SU-DHL-6 (cell line): ENCODE results near the gene LPXN.

ENCODE experiments used
- H2AFZ ChIP-seq: fragments of 200-600 bp; sonication (generic); 2 replicates; pipeline ENCODE4 v1.6.1; 2014; ENCODE audit warnings: low read depth, mild to moderate bottlenecking, moderate library complexity, mixed read lengths, antibody characterized with exemption, low read length; ENCODE audit not compliant: severe bottlenecking
- H3F3A ChIP-seq: fragments of 200-600 bp; shearing (Covaris generic); 2 replicates; pipeline ENCODE4 v1.6.0; 2016; ENCODE audit warnings: antibody characterized with exemption, mild to moderate bottlenecking; ENCODE audit not compliant: insufficient read depth
- H3K27ac ChIP-seq: fragments of 200-600 bp; sonication (generic); 2 replicates; pipeline ENCODE4 v1.5.1; 2016; ENCODE audit warnings: low read depth, mild to moderate bottlenecking, low read length, moderate library complexity, mixed read lengths
- H3K27me3 ChIP-seq: fragments of 200-600 bp; sonication (generic), shearing (Covaris generic); 2 replicates; pipeline ENCODE4 v1.6.0; 2014; ENCODE audit warnings: mild to moderate bottlenecking, low read length
- H3K36me3 ChIP-seq: fragments of 200-600 bp; sonication (generic); 2 replicates; pipeline ENCODE4 v1.6.1; 2014; ENCODE audit warnings: mild to moderate bottlenecking, low read length, mixed read lengths
- H3K4me2 ChIP-seq: fragments of 300-600, 200-600 bp; shearing (Covaris generic), sonication (generic); 2 replicates; pipeline ENCODE4 v1.6.0; 2014; ENCODE audit warnings: low read length, low read depth, mild to moderate bottlenecking; ENCODE audit not compliant: poor library complexity, severe bottlenecking
- H3K4me3 ChIP-seq: fragments of 200-600 bp; sonication (generic); 2 replicates; pipeline ENCODE4 v1.5.1; 2014; ENCODE audit warnings: antibody characterized with exemption, low read length, mild to moderate bottlenecking, mixed read lengths; ENCODE audit not compliant: insufficient read depth, poor library complexity, severe bottlenecking
- H3K79me2 ChIP-seq: fragments of 200-600 bp; sonication (generic); 2 replicates; pipeline ENCODE4 v1.6.1; 2014; ENCODE audit warnings: mild to moderate bottlenecking, low read length, moderate library complexity; ENCODE audit not compliant: insufficient read depth
- H3K9ac ChIP-seq: fragments of 200-600 bp; sonication (generic); 2 replicates; pipeline ENCODE4 v1.7.0; 2014; ENCODE audit warnings: mild to moderate bottlenecking, low read length
- H3K9me2 ChIP-seq: fragments of 200-600 bp; sonication (generic); replicated peaks from 2 replicates; pipeline ENCODE4 v1.6.1; 2014; ENCODE audit warnings: low read length; ENCODE audit not compliant: insufficient read depth
- H3K9me3 ChIP-seq: fragments of 200-600 bp; sonication (generic); 2 replicates; pipeline ENCODE4 v1.6.1; 2014; ENCODE audit warnings: low read length, mixed read lengths; ENCODE audit not compliant: insufficient read depth
- H4K20me1 ChIP-seq: fragments of 200-600 bp; sonication (generic); 2 replicates; pipeline ENCODE4 v1.6.1; 2014; ENCODE audit warnings: low read depth, mild to moderate bottlenecking, antibody characterized with exemption, low read length, moderate library complexity, mixed read lengths
- CTCF ChIP-seq: fragments of 200-600 bp; sonication (generic); IDR thresholded peaks from one replicate; pipeline ENCODE4 v1.5.1; 2017; ENCODE audit warnings: antibody characterized with exemption, mild to moderate bottlenecking, low read length, moderate library complexity; ENCODE audit not compliant: insufficient read depth, poor library complexity, severe bottlenecking
- EZH2phosphoT487 ChIP-seq: fragments of 200-600 bp; sonication (generic), shearing (Covaris generic); conservative IDR thresholded peaks from 2 replicates; pipeline ENCODE4 v1.6.1; 2018; ENCODE audit warnings: mild to moderate bottlenecking, antibody characterized with exemption, low read length, moderate library complexity, mixed read lengths

The LPXN gene

GRCh38 chr11:58531865-58532341 lies 43.8 kb downstream of the LPXN start:
- Histone ChIP-seq H3K4me2 (no peak overlapping the region), H3K9me2 (no peaks in the 10 kb centered on the region), H3F3A (peaks cover 10% of the 10 kb centered on the region), H3K27me3 (no peaks in the 10 kb centered on the region), H4K20me1 (no peaks in the 10 kb centered on the region), H3K9ac (no peak overlapping the region), H3K36me3 (peaks cover 20% of the 10 kb centered on the region), H2AFZ (no peak overlapping the region), H3K4me3 (no peak overlapping the region), H3K79me2 (0 out of 2 replicates have a peak, but pooled peaks cover 4% of the 10 kb centered on the region), H3K9me3 (no peaks in the 10 kb centered on the region), H3K27ac (no peak overlapping the region)
- TF ChIP-seq CTCF, result no peak
- TF ChIP-seq EZH2phosphoT487, result no peak

DNA sequence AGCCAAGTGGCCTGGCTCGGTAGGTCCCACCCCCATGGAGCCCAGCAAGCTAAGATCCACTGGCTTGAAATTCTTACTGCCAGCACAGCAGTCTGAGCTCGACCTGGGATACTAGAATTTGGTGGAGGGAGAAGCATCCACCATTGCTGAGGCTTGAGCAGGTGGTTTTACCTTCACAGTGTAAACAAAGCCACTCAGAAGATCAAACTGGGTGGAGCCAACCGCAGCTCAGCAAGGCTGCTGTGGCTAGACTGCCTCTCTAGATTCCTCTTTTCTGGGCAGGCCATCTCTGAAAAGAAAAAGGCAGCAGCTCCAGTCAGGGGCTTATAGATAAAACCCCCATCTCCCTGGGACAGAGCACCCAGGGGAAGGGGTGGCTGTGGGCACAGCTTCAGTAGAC lies 45.4 kb downstream of the LPXN start:
- peaks cover 20% of the 10 kb centered on the region for H3K36me3 ChIP-seq
- no peak overlapping the region for H3K4me3 ChIP-seq
- H3K27me3 ChIP-seq, result no peaks in the 10 kb centered on the region
- H3K9me3 ChIP-seq, result no peaks in the 10 kb centered on the region
- no peak overlapping the region for H2AFZ ChIP-seq
- no peak overlapping the region for H3K27ac ChIP-seq
- no peak overlapping the region for H3K4me2 ChIP-seq
- no peaks in the 10 kb centered on the region for H4K20me1 ChIP-seq
- H3K79me2 ChIP-seq, result 0 out of 2 replicates have a peak, but pooled peaks cover 4% of the 10 kb centered on the region
- H3K9ac ChIP-seq, result no peak overlapping the region
- H3F3A ChIP-seq, result peaks cover 26% of the 10 kb centered on the region
- no peak for TF ChIP-seq EZH2phosphoT487
- no peak for TF ChIP-seq CTCF
- H3K9me2 ChIP-seq, result no peaks in the 10 kb centered on the region

GRCh38 chr11:58527429-58527828 lies 48.2 kb downstream of the LPXN start:
- no peak overlapping the region for H3K4me3 ChIP-seq

More at GRCh38 chr11:58527429-58527828, 48.2 kb downstream of the LPXN start:
- Histone ChIP-seq H3K9ac (no peak overlapping the region), H3K9me3 (no peaks in the 10 kb centered on the region), H3K27ac (0 out of 2 replicates have a peak overlapping the region, but pooled peaks have one; percentile 6), H2AFZ (no peak overlapping the region), H3F3A (peaks cover 34% of the 10 kb centered on the region), H3K27me3 (no peaks in the 10 kb centered on the region), H3K36me3 (peaks cover 23% of the 10 kb centered on the region), H3K9me2 (no peaks in the 10 kb centered on the region), H3K79me2 (no peaks in the 10 kb centered on the region), H4K20me1 (no peaks in the 10 kb centered on the region), H3K4me2 (no peak overlapping the region)
- no peak for TF ChIP-seq EZH2phosphoT487
- TF ChIP-seq CTCF, result no peak
